ENCODE results near the gene AKR1B1.
A peak's percentile ranks its signal among the peaks of the same experiment; 100 is the strongest.

Gene AKR1B1

GRCh38 chr7:134443396-134444070 lies 15.4 kb downstream of the AKR1B1 start:
- DNase-seq, result no peak

GRCh38 chr7:134442441-134443220 lies 16.3 kb downstream of the AKR1B1 start:
- DNase-seq, result no peak

DNA sequence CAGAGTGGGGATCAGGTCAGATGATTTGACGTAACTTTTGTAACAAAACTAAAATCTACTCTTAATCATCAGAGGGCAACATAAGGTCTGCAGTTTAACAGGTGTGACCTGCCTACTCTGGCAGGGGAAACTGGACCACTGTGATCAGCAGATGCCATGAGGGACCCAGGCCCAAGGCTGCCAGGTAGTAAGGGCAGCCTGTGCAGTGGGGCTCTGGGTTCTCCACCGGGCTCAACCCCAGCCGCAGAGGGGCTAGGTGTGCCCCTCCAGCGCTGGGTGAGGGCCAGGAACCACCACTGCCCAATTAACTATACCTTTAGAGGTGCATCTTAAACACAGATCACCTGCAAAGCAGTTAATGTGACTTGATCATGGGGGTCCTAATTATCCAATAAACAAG lies 17.6 kb downstream of the AKR1B1 start:
- DNase-seq, result no peak

- DNase-seq, result no peak
Measured at GRCh38 chr7:134440476-134440875, 18.4 kb downstream of the AKR1B1 start.

DNA sequence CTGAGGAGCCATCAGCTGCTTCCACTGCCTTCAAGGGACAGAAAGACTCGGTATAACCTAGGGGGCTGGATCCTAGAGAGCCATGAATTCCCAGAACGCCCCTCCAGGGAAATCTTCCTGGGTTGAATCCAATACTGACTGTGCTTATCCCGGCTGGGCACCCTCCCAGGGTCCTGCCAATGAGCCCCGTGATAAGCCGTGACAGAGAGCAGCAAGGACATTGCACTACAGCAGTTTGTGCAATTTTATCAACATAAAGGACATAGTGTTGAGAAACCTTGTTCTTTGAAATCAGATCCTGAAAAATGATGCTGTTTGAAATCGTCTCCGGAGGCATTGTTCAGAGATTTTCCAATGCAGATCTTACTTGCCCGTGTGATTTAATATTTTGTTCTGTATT lies 18.8 kb downstream of the AKR1B1 start:
- DNase-seq, result no peak

DNA sequence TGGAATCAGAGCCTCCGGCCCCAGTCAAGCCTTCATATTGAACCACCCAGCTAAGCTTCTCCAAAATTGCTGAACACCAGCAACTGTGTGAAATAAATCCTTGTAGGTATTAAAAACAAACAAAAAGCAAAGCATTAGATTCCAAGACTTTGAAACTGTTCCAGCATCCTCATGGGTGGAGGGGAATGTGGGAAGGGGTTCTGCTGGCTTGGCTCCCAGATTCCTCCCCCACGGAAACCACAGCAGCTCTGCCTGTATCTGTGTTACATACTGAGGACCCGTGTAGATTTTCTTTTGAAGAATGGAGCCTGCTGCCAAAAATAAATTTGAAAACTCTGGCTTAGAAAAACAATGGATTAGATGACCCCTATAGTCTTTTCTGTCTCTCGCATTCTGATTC lies 20.0 kb downstream of the AKR1B1 start:
- DNase-seq, result no peak

DNA sequence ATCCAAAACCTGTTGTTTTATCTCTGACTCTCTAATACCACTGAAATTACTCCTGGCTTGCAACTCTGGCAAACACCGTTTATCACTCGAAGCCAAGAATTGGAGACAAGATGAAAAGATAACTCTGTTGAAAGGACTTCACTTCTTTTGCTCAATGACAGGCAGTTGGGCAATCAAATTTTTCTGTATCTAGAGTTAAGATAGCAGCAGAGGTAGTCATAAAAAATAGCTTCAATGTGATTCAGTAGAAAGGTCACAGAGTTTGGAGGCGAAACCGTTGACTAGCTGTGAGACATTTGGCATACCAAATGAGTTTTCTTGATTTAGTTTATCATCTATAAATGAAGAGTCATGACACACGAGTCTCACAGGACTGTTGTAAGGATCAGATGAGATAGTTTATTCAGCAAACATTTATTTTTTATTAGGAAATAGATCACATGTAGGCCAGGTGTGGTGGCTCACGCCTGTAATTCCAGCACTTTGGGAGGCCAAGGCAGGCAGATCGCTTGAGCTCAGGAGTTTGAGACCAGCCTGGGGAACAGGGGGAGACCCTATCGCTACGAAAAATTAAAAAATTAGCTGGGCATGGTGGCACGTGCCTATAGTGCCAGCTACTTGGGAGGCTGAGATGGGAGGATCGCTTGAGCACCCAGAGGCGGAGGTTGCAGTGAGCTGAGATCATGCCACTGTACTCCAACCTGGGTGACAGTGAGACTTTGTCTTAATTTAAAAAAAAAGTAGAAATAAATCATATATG lies 23.6 kb downstream of the AKR1B1 start:
- DNase-seq, result no peak

GRCh38 chr7:134434701-134435100 lies 24.2 kb downstream of the AKR1B1 start:
- DNase-seq, result no peak

- no peak for DNase-seq
Measured at GRCh38 chr7:134433430-134433829, 25.5 kb downstream of the AKR1B1 start.

- peak; percentile 62 for DNase-seq
Measured at GRCh38 chr7:134432296-134433152, 26.4 kb downstream of the AKR1B1 start.

- DNase-seq, result no peak
Measured at GRCh38 chr7:134431815-134432214, 27.1 kb downstream of the AKR1B1 start.

DNA sequence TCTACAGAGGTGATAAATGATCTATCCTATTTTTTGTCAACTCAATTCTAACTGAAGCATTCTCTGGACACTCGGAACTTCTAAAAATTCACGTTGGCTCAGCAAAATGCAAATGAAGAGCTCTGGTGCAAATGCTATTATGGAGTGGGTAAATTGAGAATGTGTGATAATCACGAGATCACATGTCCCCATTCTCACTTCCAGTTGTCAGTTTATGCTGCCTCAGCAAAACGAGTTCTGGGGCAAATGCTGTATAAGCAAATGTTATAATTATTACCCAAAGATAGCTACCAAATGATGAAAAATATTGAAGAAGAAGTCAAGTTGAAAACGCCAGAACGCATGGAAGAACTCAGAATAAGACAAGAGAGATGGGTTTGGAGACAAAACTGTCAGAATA lies 29.4 kb downstream of the AKR1B1 start:
- DNase-seq, result no peak

- DNase-seq, result no peak
Measured at GRCh38 chr7:134428942-134429341, 30.0 kb downstream of the AKR1B1 start.

DNA sequence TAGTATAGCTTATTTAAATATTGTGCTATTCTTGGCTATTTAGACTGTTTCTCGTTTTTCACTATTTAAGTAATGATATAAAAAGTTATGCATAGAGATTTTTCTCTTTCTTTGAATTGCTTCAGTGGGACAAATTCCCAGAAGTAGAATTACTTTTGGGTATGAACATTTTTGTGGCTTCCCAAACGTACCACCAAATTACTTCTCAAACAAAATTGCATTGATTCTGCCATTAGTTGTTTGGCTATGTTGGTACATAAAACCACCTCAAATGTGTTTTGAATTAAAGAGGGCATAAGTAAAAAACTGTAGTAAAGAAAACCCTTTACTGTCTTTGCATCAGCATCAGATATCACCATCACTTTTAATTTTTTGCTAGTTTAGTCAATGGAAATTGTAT lies 31.0 kb downstream of the AKR1B1 start:
- DNase-seq, result no peak

- DNase-seq, result no peak
Measured at GRCh38 chr7:134425777-134426176, 33.1 kb downstream of the AKR1B1 start.

DNA sequence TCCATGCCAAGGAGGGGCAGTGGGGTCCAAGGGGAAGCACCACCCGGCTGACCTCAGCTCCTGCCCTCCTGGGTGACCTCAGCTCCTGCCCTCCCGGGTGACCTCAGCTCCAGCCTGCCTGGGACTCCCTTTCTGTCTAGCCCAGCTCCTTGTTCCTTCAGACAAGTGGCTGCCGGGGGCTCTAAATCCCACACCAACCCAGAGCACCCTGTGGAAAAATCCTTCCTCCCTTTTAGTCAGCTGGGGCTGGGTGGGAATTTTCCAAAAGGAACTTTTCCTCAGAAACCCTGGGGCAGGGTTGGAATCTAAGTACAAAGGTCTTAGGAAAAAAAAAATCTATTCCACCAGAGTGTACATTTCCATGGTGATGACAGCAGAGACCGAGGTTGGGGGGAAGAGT lies 36.3 kb downstream of the AKR1B1 start:
- no peak for DNase-seq

DNA sequence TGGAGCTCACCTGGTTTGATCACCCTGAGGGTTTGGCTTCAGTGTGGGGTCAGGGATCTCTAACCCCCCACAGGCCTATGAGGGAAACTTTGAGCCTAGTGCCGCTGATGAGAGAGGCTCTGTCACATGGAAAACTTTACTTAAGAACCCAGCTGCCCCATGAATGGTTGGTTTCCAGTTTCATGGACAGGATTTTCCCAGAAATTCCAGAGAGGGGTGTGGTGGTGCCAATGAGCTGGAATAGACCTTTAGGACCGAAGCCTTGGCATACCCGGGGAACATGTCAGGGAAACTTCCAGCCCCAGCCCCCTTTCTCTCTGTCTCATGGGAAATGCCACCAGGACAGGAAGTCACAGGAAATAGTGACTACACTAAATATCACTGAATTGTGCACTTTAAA lies 36.9 kb downstream of the AKR1B1 start:
- DNase-seq, result no peak

DNA sequence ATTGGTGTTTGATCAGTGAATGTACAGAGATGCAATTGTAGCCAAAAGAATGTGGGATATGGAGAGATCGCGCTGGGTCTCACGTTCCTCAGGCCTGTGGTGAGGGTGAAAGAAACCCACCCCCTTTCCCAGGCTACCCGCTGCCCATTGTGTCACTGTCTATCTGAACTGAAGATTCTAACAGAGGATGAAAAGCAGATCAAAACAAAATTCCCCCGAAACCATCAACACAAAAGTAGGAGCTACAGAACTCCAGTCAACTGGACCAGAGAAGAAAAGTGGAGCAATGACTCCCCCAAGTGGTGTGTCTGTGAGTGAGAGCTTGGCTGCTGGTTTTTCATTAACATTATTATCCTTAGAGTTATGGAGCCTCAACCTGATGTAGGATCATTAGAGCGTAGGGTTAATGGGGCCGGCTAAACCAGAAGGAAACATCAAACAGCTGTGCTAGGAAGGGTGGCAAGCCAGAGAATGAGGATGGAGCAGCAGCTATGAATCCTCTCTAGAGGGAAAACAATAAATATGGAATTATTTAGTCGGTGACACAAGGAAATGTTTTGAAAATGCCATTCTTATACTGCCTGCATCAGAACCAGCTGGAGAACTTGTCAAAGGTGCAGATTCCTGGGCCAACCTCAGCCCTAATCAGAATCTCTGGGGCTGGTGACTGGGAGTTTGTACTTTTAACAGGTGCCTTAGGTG lies 38.3 kb downstream of the AKR1B1 start:
- DNase-seq, result no peak

GRCh38 chr7:134419875-134420274 lies 39.0 kb downstream of the AKR1B1 start:
- DNase-seq, result no peak

DNA sequence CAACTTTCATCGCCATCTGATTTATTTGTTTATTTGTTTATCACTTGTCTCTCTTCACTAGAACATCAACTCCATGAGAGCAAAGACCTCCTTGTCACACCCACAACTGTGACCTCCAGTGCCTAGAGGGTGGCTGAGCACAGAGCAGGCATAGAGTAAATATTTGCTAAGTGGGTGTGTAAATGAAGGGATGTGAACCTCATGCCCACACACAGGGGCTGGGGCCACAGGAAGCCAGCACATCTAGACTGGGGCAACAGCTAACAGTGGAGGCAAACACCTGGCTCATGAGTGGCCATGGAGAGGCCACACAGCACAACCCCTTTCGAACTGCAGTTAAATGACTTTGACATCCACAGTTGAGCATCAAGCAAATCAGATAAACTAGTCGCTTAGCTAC lies 39.8 kb downstream of the AKR1B1 start:
- no peak for DNase-seq

- no peak for DNase-seq
Measured at GRCh38 chr7:134415700-134416099, 43.2 kb downstream of the AKR1B1 start.

- DNase-seq, result no peak
Measured at GRCh38 chr7:134414109-134414508, 44.8 kb downstream of the AKR1B1 start.
